Psoas muscle (tissue), 8 donors: ENCODE measurements around the gene FASN. TPM values are rescaled to one million over a fixed set of nuclear protein-coding genes. Genes with fewer than 3 reads are reported as not detected.

Source experiments
- ATAC-seq, 4 donors: fragments of 200-7000 bp; cut with Tn5 transposase; one replicate each; pipeline ENCODE4 v1.9.1; 2020; ENCODE audit warnings: moderate library complexity in 3 of 4, mild to moderate bottlenecking in 2 of 4
- DNase-seq, 2 donors: peaks; one replicate each; pipeline ENCODE4 v3.0.0-alpha.2; 2020
- H3K27ac ChIP-seq: fragments of 200-600 bp; one replicate; pipeline ENCODE4 v1.8.0; 2022
- H3K27me3 ChIP-seq, 3 donors: fragments of 200-600 bp in 1 of 3; one replicate each; pipeline versions ENCODE4 v1.6.1 to v1.8.0; 2013 to 2022; ENCODE audit warnings: low read length in 2 of 3, mild to moderate bottlenecking in 2 of 3, moderate library complexity in 1 of 3; ENCODE audit not compliant: insufficient read depth in 3 of 3
- H3K36me3 ChIP-seq, 2 donors: fragments of 200-600 bp in 1 of 2; one replicate each; pipeline versions ENCODE4 v1.6.1 to v1.8.0; 2013 to 2022; ENCODE audit warnings: low read depth in 1 of 2, mild to moderate bottlenecking in 1 of 2, moderate library complexity in 1 of 2; ENCODE audit not compliant: insufficient read depth in 1 of 2
- H3K4me1 ChIP-seq: fragments of 200-600 bp; one replicate; pipeline ENCODE4 v1.8.0; 2022
- H3K4me3 ChIP-seq: fragments of 200-600 bp; one replicate; pipeline ENCODE4 v1.8.0; 2022; ENCODE audit warnings: mild to moderate bottlenecking
- H3K9me3 ChIP-seq: fragments of 200-600 bp; one replicate; pipeline ENCODE4 v1.8.0; 2022
- WGBS, 3 donors: extraction: QIAGEN DNeasy Blood & Tissue Kit; methylation state at CpG; one replicate each; pipeline versions ENCODE4 v1.1.6 to v1.1.7; 2013; 5-methylcytosine and 5-hydroxymethylcytosine counted together
- intact Hi-C, 2 donors: fragments of 100-400 bp; cut with DNase I; formaldehyde crosslinking; loops; one replicate each; pipeline versions ENCODE4 v1.11.0 to v1.14.2; 2022
- polyA plus RNA-seq, 3 donors: library from polyadenylated mRNA; stranded (reverse); fragments of 200-250 nt; gene quantifications; one replicate each; pipeline ENCODE4 v1.2.3, GENCODE V29; 2013
- total RNA-seq, 4 donors: library from RNA; stranded (reverse); fragmentation: NEBNext Ultra II Directional in 2 of 4; extraction: Animal tissue kit (Norgen Biotek cat#: 25700) in 2 of 4; gene quantifications; one replicate each; pipeline versions ENCODE4 v1.2.1 to v1.2.4, GENCODE V29; 2021 to 2023
- TF ChIP-seq, protein P1 (sequence below): fragments of 200-600 bp; IDR thresholded peaks from one replicate; pipeline ENCODE4 v1.8.0; 2022; ENCODE audit warnings: antibody characterized with exemption
- donor health status: healthy with polysubstance abuse.
- donor health status: DM: no; HTN: no; CAD: no; lungs with moderate emphysema.
- donor health status: Bipolar disorder and iron deficiency.
- donor health status: healthy.
- donor health status: DM: yes; HTN: yes; CAD: no.
- donor health status: DM: no; HTN: no; CAD: no.
- donor health status: DM: no; HTN: no; CAD: no.
- donor health status: DM: yes; HTN: yes; CAD: no.

Gene FASN
- total and polyA plus RNA-seq, 7 donors, result 8.9 to 37.3 (median 22.7) TPM

DNA sequence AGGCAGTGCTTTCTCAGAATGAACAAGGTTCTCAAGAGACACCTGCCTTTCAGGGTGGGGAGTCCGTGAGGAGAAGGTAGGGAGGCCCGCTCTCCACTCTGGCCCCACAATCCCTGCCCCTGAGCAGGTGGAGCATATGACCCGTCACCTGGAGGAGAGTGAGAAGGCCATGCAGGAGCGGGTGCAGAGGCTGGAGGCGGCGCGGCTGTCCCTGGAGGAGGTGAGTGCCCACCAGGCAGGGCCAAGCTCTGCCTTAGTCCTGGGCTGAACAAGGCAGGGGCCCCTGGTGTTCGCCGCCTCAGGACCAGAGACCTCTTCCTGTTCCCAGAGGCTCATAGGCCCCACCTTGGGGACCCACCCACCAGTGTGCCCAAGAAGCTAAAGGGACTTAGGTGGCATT is 69.1 kb downstream of the FASN start:
- 97 to 98% (median 97%) methylated on average over 8 to 9 of the region's 9 CpGs for WGBS, 3 donors
- Histone ChIP-seq H3K36me3 (no peaks in the 10 kb centered on the region), H3K9me3 (no peaks in the 10 kb centered on the region), H3K4me3 (no peak overlapping the region), H3K27me3 (peaks cover 0 to 17% (median 0%) of the 10 kb centered on the region in 3 donors), H3K4me1 (peaks cover 18% of the 10 kb centered on the region), H3K27ac (no peak overlapping the region)
- no peak for DNase-seq
- intact Hi-C loops, result loop anchor here in 1 of 2 donors (5.0 kb wide), 1 partner anchor 303 kb away; the partner anchor contains the start of gene SECTM1
- TF ChIP-seq, protein P1, sequence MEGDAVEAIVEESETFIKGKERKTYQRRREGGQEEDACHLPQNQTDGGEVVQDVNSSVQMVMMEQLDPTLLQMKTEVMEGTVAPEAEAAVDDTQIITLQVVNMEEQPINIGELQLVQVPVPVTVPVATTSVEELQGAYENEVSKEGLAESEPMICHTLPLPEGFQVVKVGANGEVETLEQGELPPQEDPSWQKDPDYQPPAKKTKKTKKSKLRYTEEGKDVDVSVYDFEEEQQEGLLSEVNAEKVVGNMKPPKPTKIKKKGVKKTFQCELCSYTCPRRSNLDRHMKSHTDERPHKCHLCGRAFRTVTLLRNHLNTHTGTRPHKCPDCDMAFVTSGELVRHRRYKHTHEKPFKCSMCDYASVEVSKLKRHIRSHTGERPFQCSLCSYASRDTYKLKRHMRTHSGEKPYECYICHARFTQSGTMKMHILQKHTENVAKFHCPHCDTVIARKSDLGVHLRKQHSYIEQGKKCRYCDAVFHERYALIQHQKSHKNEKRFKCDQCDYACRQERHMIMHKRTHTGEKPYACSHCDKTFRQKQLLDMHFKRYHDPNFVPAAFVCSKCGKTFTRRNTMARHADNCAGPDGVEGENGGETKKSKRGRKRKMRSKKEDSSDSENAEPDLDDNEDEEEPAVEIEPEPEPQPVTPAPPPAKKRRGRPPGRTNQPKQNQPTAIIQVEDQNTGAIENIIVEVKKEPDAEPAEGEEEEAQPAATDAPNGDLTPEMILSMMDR, result no peak
- no peak for ATAC-seq

Other genes starting within 250 kb of the FASN start
- 100 to 1,000 TPM; 244 to 361 (median 296) TPM for gene P4HB, start 237.7 kb downstream of the FASN start, total RNA-seq
- gene P4HB, start 237.7 kb downstream of the FASN start, polyA plus RNA-seq, result 100 to 1,000 TPM; 236 to 384 (median 267) TPM
- gene ARHGDIA, start 226.9 kb downstream of the FASN start, total RNA-seq, result 100 to 1,000 TPM in 3 of 4 donors, 10 to 100 TPM in 1; 88.3 to 192 (median 160) TPM
- 100 to 1,000 TPM in 2 of 3 donors, 10 to 100 TPM in 1; 79.1 to 268 (median 100) TPM for gene ARHGDIA, start 226.9 kb downstream of the FASN start, polyA plus RNA-seq
- gene ALYREF, start 206.7 kb downstream of the FASN start, total RNA-seq, result 10 to 100 TPM; 23.0 to 58.4 (median 47.1) TPM
- gene ALYREF, start 206.7 kb downstream of the FASN start, polyA plus RNA-seq, result 10 to 100 TPM; 37.5 to 79.8 (median 43.8) TPM
- 100 to 1,000 TPM; 118 to 208 (median 135) TPM for gene ANAPC11, start 206.5 kb downstream of the FASN start, total RNA-seq
- 100 to 1,000 TPM; 273 to 369 (median 323) TPM for gene ANAPC11, start 206.5 kb downstream of the FASN start, polyA plus RNA-seq
- under 1 TPM; 0.42 to 0.78 (median 0.55) TPM for gene NPB, start 196.0 kb downstream of the FASN start, total RNA-seq
- 1 to 10 TPM in 1 of 3 donors, under 1 TPM in 2; 0.73 to 2.9 (median 0.76) TPM for gene NPB, start 196.0 kb downstream of the FASN start, polyA plus RNA-seq
- 10 to 100 TPM; 10.2 to 26.9 (median 19.2) TPM for gene PCYT2, start 186.8 kb downstream of the FASN start, total RNA-seq
- 10 to 100 TPM; 13.2 to 14.1 (median 13.3) TPM for gene PCYT2, start 186.8 kb downstream of the FASN start, polyA plus RNA-seq
- gene SIRT7, start 180.1 kb downstream of the FASN start, total RNA-seq, result 10 to 100 TPM in 1 of 4 donors, 1 to 10 TPM in 3; 3.9 to 10.2 (median 6.3) TPM
- gene SIRT7, start 180.1 kb downstream of the FASN start, polyA plus RNA-seq, result 10 to 100 TPM in 2 of 3 donors, 1 to 10 TPM in 1; 5.7 to 14.2 (median 10.4) TPM
- gene MAFG, start 170.5 kb downstream of the FASN start, total RNA-seq, result 10 to 100 TPM; 43.1 to 74.2 (median 53.7) TPM
- 10 to 100 TPM; 21.6 to 73.7 (median 26.6) TPM for gene MAFG, start 170.5 kb downstream of the FASN start, polyA plus RNA-seq
- 10 to 100 TPM in 2 of 4 donors, 1 to 10 TPM in 2; 5.4 to 12.5 (median 9.5) TPM for gene PYCR1, start 160.9 kb downstream of the FASN start, total RNA-seq
- 10 to 100 TPM in 2 of 3 donors, 1 to 10 TPM in 1; 8.3 to 23.2 (median 15.2) TPM for gene PYCR1, start 160.9 kb downstream of the FASN start, polyA plus RNA-seq
- 10 to 100 TPM in 3 of 4 donors, 1 to 10 TPM in 1; 9.7 to 58.0 (median 13.4) TPM for gene MYADML2, start 151.0 kb downstream of the FASN start, total RNA-seq
- 10 to 100 TPM in 1 of 3 donors, 1 to 10 TPM in 1, under 1 TPM in 1; 0.47 to 95.8 (median 9.1) TPM for gene MYADML2, start 151.0 kb downstream of the FASN start, polyA plus RNA-seq
- gene NOTUM, start 137.0 kb downstream of the FASN start, total RNA-seq, result 1 to 10 TPM in 3 of 4 donors, under 1 TPM in 1; 0.92 to 1.9 (median 1.5) TPM
- under 1 TPM; 0.25 to 0.48 (median 0.44) TPM for gene NOTUM, start 137.0 kb downstream of the FASN start, polyA plus RNA-seq
- 10 to 100 TPM; 27.7 to 37.4 (median 35.0) TPM for gene ASPSCR1, start 120.6 kb downstream of the FASN start, total RNA-seq
- 10 to 100 TPM; 27.9 to 33.1 (median 33.0) TPM for gene ASPSCR1, start 120.6 kb downstream of the FASN start, polyA plus RNA-seq
- gene CENPX, start 75.4 kb downstream of the FASN start, total RNA-seq, result 10 to 100 TPM; 15.9 to 24.6 (median 19.7) TPM
- 10 to 100 TPM; 53.8 to 79.4 (median 64.4) TPM for gene CENPX, start 75.4 kb downstream of the FASN start, polyA plus RNA-seq
- gene LRRC45, start 74.9 kb downstream of the FASN start, total RNA-seq, result 1 to 10 TPM; 1.4 to 3.0 (median 1.9) TPM
- gene LRRC45, start 74.9 kb downstream of the FASN start, polyA plus RNA-seq, result 1 to 10 TPM; 3.5 to 7.1 (median 4.0) TPM
- not detected for gene RAC3, start 66.6 kb downstream of the FASN start, total RNA-seq
- gene RAC3, start 66.6 kb downstream of the FASN start, polyA plus RNA-seq, result under 1 TPM in 2 of 3 donors, not detected in 1; 0.05 to 0.83 TPM
- 100 to 1,000 TPM; 111 to 216 (median 155) TPM for gene DCXR, start 60.5 kb downstream of the FASN start, total RNA-seq
- 100 to 1,000 TPM; 117 to 158 (median 147) TPM for gene DCXR, start 60.5 kb downstream of the FASN start, polyA plus RNA-seq
- 10 to 100 TPM; 27.1 to 37.3 (median 29.3) TPM for gene RFNG, start 46.4 kb downstream of the FASN start, total RNA-seq
- gene RFNG, start 46.4 kb downstream of the FASN start, polyA plus RNA-seq, result 10 to 100 TPM; 31.0 to 40.7 (median 37.3) TPM
- gene GPS1, start 46.3 kb downstream of the FASN start, total RNA-seq, result 100 to 1,000 TPM in 2 of 4 donors, 10 to 100 TPM in 2; 89.8 to 112 (median 97.7) TPM
- gene GPS1, start 46.3 kb downstream of the FASN start, polyA plus RNA-seq, result 100 to 1,000 TPM in 2 of 3 donors, 10 to 100 TPM in 1; 87.1 to 114 (median 104) TPM
- 100 to 1,000 TPM in 3 of 4 donors, 10 to 100 TPM in 1; 72.6 to 136 (median 104) TPM for gene DUS1L, start 32.4 kb downstream of the FASN start, total RNA-seq
- gene DUS1L, start 32.4 kb downstream of the FASN start, polyA plus RNA-seq, result 100 to 1,000 TPM; 117 to 170 (median 133) TPM
- 10 to 100 TPM; 10.2 to 15.3 (median 12.4) TPM for gene CCDC57, start 114.6 kb upstream of the FASN start, total RNA-seq
- 10 to 100 TPM in 1 of 3 donors, 1 to 10 TPM in 2; 7.2 to 11.1 (median 8.6) TPM for gene CCDC57, start 114.6 kb upstream of the FASN start, polyA plus RNA-seq
- gene SLC16A3, start 130.8 kb upstream of the FASN start, total RNA-seq, result 100 to 1,000 TPM in 2 of 4 donors, 10 to 100 TPM in 2; 18.6 to 182 (median 70.1) TPM
- gene SLC16A3, start 130.8 kb upstream of the FASN start, polyA plus RNA-seq, result 100 to 1,000 TPM; 102 to 263 (median 128) TPM
- gene CSNK1D, start 175.5 kb upstream of the FASN start, total RNA-seq, result 100 to 1,000 TPM in 3 of 4 donors, 10 to 100 TPM in 1; 73.5 to 139 (median 116) TPM
- 100 to 1,000 TPM in 1 of 3 donors, 10 to 100 TPM in 2; 74.3 to 124 (median 92.7) TPM for gene CSNK1D, start 175.5 kb upstream of the FASN start, polyA plus RNA-seq
- gene CD7, start 219.4 kb upstream of the FASN start, total RNA-seq, result under 1 TPM in 3 of 4 donors, not detected in 1; 0.18 to 0.81 (median 0.71) TPM
- under 1 TPM; 0.13 to 0.19 (median 0.16) TPM for gene CD7, start 219.4 kb upstream of the FASN start, polyA plus RNA-seq
- gene SECTM1, start 235.5 kb upstream of the FASN start, total RNA-seq, result 1 to 10 TPM; 1.2 to 2.3 (median 1.7) TPM
- 1 to 10 TPM in 2 of 3 donors, under 1 TPM in 1; 0.70 to 1.2 (median 1.0) TPM for gene SECTM1, start 235.5 kb upstream of the FASN start, polyA plus RNA-seq